HepG2 (cell line): ENCODE measurements around the gene TRIM15. TPM values are rescaled to one million over a fixed set of nuclear protein-coding genes. Genes with fewer than 3 reads are reported as not detected.
A peak's percentile ranks its signal among the peaks of the same experiment; 100 is the strongest.

ENCODE experiments used
- ATAD3A ChIP-seq: sonication (generic); formaldehyde crosslinking; IDR thresholded peaks from 2 replicates; pipeline ENCODE4 v1.4.0; 2020; ENCODE audit warnings: missing genetic modification reagents
- FOXA1 ChIP-seq, 2 experiments: fragments of 450-650 bp in 1 of 2; sonication (generic) in 1 of 2; formaldehyde crosslinking in 1 of 2; IDR thresholded peaks; 2 replicates each; pipeline versions ENCODE4 v1.4.0 to v1.6.1; 2016 to 2020; ENCODE audit warnings: missing genetic modification reagents in 1 of 2
- HOMEZ ChIP-seq: IDR thresholded peaks from 2 replicates; pipeline ENCODE4 v1.6.1; 2016; ENCODE audit warnings: low read depth
- KAT7 ChIP-seq: IDR thresholded peaks from 2 replicates; pipeline ENCODE4 v1.6.1; 2018; ENCODE audit warnings: borderline replicate concordance, missing compliant biosample characterization
- MEIS1 ChIP-seq: sonication (generic); formaldehyde crosslinking; IDR thresholded peaks from 2 replicates; pipeline ENCODE4 v1.9.0; 2021; ENCODE audit warnings: mild to moderate bottlenecking, missing genetic modification reagents, moderate library complexity, borderline replicate concordance
- RBM22 ChIP-seq: fragments of 200-400 bp; formaldehyde crosslinking; optimal IDR thresholded peaks from 2 replicates; pipeline ENCODE3; 2017; ENCODE audit warnings: mild to moderate bottlenecking, low read length, moderate library complexity
- RFX1 ChIP-seq: fragments of 450-650 bp; IDR thresholded peaks from 2 replicates; pipeline ENCODE4 v1.6.1; 2017
- RFX3 ChIP-seq: IDR thresholded peaks from 2 replicates; pipeline ENCODE4 v1.6.1; 2016; ENCODE audit warnings: missing biosample characterization, missing genetic modification reagents
- USF2 ChIP-seq, 2 experiments: sonication (generic) in 1 of 2; formaldehyde crosslinking in 1 of 2; IDR thresholded peaks; 2 replicates each; pipeline versions ENCODE4 v1.5.1 to v1.6.1; 2011 to 2020; ENCODE audit warnings: borderline replicate concordance in 1 of 2, low read depth in 1 of 2, low read length in 1 of 2, mild to moderate bottlenecking in 1 of 2, missing genetic modification reagents in 1 of 2, moderate library complexity in 1 of 2
- ZNF34 ChIP-seq: sonication (generic); formaldehyde crosslinking; IDR thresholded peaks from 2 replicates; pipeline ENCODE4 v1.4.0; 2020; ENCODE audit warnings: mild to moderate bottlenecking, missing genetic modification reagents, borderline replicate concordance
- ZNF547 ChIP-seq: sonication (generic); formaldehyde crosslinking; IDR thresholded peaks from 2 replicates; pipeline ENCODE4 v1.5.1; 2020; ENCODE audit warnings: mild to moderate bottlenecking, missing genetic modification reagents
- ZNF567 ChIP-seq: sonication (generic); formaldehyde crosslinking; IDR thresholded peaks from 2 replicates; pipeline ENCODE4 v1.8.1; 2023; ENCODE audit warnings: mild to moderate bottlenecking, missing genetic modification reagents, borderline replicate concordance
- ZNF703 ChIP-seq: sonication (generic); formaldehyde crosslinking; IDR thresholded peaks from 2 replicates; pipeline ENCODE4 v1.5.1; 2020; ENCODE audit warnings: missing genetic modification reagents, mild to moderate bottlenecking, moderate library complexity, borderline replicate concordance
- polyA plus RNA-seq, 8 experiments: library from polyadenylated mRNA; depleted of rRNA in 3 of 8; stranded (reverse) in 7 of 8; unstranded in 1 of 8; fragments of >200 nt; fragmentation: Illumina TruSeq in 4 of 8; extraction: Trizol in 4 of 8; gene quantifications; 2 replicates each; pipeline versions ENCODE4 v1.2.1 to v1.2.3, GENCODE V29; 2011 to 2016; ENCODE audit warnings: low read depth in 4 of 8, missing spikeins in 1 of 8, mixed read lengths in 1 of 8; ENCODE audit not compliant: insufficient read depth in 1 of 8
- total RNA-seq, 5 experiments: library from RNA; depleted of rRNA; stranded (reverse); fragments of >200 nt; fragmentation: Illumina TruSeq; extraction: Trizol; gene quantifications; 2 replicates each; pipeline ENCODE4 v1.2.3, GENCODE V29; 2016; ENCODE audit warnings: low read depth in 1 of 5
- TF ChIP-seq, protein P1 (sequence below): sonication (generic); formaldehyde crosslinking; IDR thresholded peaks from 2 replicates; pipeline ENCODE4 v1.4.0; 2020; ENCODE audit warnings: missing genetic modification reagents
- TF ChIP-seq, protein P2 (sequence below): IDR thresholded peaks from 2 replicates; pipeline ENCODE4 v1.6.1; 2016
- TF ChIP-seq, protein P3 (sequence below): sonication (generic); formaldehyde crosslinking; IDR thresholded peaks from 2 replicates; pipeline ENCODE4 v1.5.1; 2020; ENCODE audit warnings: mild to moderate bottlenecking, missing genetic modification reagents, moderate library complexity

Gene TRIM15
- total and polyA plus RNA-seq, 2 of the 13 experiments (the other 11 are each of a cell fraction or from before 2014, with no cell fraction given) = 35.1 to 38.2 TPM

DNA sequence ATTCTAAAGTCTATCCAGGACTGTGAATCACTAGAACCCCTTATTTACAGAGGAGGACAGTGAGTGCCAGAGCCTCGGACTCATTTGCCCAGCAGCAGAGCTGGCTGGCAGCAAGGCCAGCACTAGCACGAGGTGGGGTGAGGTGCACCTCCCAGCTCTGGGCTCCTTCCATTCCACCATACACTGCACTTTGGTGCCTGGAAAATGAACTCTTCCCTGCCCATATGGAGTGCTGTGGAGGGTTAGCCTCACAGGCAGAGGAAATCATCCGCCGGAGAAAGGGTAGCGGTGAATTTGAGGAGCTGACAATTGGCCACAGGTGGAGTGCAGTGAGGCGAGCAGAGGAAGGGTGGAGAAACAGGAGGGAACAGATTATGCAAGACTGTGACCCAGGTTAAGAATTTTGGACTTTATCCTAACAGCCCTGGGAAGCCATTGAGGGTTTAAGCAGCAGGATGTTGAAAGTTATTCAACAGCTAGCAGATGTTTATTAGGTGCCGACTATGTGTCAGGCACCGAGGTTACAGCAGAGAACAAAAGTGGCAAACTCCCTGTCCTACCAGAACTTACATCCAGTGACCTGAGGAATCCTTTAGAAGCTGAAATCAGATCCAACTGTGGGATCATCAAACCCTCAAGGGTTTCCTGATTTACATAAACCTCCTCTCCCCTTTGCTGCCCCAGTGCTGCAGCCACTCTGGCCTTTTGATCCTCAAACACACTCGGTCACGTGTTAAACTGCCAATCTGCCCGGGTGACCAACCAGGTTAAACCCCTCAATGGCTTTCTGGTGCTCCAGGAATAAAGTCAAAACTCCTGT is 43.7 kb downstream of the TRIM15 start (continued):
- TF ChIP-seq, protein P1, sequence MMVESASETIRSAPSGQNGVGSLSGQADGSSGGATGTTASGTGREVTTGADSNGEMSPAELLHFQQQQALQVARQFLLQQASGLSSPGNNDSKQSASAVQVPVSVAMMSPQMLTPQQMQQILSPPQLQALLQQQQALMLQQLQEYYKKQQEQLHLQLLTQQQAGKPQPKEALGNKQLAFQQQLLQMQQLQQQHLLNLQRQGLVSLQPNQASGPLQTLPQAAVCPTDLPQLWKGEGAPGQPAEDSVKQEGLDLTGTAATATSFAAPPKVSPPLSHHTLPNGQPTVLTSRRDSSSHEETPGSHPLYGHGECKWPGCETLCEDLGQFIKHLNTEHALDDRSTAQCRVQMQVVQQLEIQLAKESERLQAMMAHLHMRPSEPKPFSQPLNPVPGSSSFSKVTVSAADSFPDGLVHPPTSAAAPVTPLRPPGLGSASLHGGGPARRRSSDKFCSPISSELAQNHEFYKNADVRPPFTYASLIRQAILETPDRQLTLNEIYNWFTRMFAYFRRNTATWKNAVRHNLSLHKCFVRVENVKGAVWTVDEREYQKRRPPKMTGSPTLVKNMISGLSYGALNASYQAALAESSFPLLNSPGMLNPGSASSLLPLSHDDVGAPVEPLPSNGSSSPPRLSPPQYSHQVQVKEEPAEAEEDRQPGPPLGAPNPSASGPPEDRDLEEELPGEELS = peak; percentile 87
- peak; percentile 18; the same call in 1 of the 2 replicates for TF ChIP-seq KAT7
- peak; percentile 72; the same call in 1 of the 2 replicates for TF ChIP-seq HOMEZ
- TF ChIP-seq FOXA1 (IDR thresholded peaks at IDR 0.05) = no peak
- TF ChIP-seq FOXA1 (CRISPR knock-in tag; IDR thresholded peaks at IDR 0.05) = peak; percentile 63
- no peak for TF ChIP-seq RFX1
- TF ChIP-seq ZNF34 (CRISPR knock-in tag) = peak; percentile 55; the same call in 1 of the 2 replicates
- TF ChIP-seq, protein P2, sequence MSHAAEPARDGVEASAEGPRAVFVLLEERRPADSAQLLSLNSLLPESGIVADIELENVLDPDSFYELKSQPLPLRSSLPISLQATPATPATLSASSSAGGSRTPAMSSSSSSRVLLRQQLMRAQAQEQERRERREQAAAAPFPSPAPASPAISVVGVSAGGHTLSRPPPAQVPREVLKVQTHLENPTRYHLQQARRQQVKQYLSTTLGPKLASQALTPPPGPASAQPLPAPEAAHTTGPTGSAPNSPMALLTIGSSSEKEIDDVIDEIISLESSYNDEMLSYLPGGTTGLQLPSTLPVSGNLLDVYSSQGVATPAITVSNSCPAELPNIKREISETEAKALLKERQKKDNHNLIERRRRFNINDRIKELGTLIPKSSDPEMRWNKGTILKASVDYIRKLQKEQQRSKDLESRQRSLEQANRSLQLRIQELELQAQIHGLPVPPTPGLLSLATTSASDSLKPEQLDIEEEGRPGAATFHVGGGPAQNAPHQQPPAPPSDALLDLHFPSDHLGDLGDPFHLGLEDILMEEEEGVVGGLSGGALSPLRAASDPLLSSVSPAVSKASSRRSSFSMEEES (CRISPR knock-in tag) = peak; percentile 80
- TF ChIP-seq MEIS1 (CRISPR knock-in tag) = peak; percentile 77; the same call in 1 of the 2 replicates
- no peak; the same call in 1 of the 2 replicates for TF ChIP-seq ATAD3A (CRISPR knock-in tag)
- TF ChIP-seq RBM22 = no peak
- no peak; the same call in 1 of the 2 replicates for TF ChIP-seq ZNF547 (CRISPR knock-in tag)
- TF ChIP-seq USF2 (IDR thresholded peaks at IDR 0.05; ENCODE audit: low read depth, low read length) = peak; percentile 78
- peak; percentile 88; the same call in 1 of the 2 replicates for TF ChIP-seq USF2 (CRISPR knock-in tag; IDR thresholded peaks at IDR 0.05; ENCODE audit: borderline replicate concordance)
- TF ChIP-seq, protein P3, sequence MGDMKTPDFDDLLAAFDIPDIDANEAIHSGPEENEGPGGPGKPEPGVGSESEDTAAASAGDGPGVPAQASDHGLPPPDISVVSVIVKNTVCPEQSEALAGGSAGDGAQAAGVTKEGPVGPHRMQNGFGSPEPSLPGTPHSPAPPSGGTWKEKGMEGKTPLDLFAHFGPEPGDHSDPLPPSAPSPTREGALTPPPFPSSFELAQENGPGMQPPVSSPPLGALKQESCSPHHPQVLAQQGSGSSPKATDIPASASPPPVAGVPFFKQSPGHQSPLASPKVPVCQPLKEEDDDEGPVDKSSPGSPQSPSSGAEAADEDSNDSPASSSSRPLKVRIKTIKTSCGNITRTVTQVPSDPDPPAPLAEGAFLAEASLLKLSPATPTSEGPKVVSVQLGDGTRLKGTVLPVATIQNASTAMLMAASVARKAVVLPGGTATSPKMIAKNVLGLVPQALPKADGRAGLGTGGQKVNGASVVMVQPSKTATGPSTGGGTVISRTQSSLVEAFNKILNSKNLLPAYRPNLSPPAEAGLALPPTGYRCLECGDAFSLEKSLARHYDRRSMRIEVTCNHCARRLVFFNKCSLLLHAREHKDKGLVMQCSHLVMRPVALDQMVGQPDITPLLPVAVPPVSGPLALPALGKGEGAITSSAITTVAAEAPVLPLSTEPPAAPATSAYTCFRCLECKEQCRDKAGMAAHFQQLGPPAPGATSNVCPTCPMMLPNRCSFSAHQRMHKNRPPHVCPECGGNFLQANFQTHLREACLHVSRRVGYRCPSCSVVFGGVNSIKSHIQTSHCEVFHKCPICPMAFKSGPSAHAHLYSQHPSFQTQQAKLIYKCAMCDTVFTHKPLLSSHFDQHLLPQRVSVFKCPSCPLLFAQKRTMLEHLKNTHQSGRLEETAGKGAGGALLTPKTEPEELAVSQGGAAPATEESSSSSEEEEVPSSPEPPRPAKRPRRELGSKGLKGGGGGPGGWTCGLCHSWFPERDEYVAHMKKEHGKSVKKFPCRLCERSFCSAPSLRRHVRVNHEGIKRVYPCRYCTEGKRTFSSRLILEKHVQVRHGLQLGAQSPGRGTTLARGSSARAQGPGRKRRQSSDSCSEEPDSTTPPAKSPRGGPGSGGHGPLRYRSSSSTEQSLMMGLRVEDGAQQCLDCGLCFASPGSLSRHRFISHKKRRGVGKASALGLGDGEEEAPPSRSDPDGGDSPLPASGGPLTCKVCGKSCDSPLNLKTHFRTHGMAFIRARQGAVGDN (CRISPR knock-in tag) = peak; percentile 97
- TF ChIP-seq RFX3 = no peak
- TF ChIP-seq ZNF567 = peak; percentile 28; the same call in 1 of the 2 replicates
- TF ChIP-seq ZNF703 (CRISPR knock-in tag) = no peak
